ENCODE results near the gene NGEF.

The NGEF gene

DNA sequence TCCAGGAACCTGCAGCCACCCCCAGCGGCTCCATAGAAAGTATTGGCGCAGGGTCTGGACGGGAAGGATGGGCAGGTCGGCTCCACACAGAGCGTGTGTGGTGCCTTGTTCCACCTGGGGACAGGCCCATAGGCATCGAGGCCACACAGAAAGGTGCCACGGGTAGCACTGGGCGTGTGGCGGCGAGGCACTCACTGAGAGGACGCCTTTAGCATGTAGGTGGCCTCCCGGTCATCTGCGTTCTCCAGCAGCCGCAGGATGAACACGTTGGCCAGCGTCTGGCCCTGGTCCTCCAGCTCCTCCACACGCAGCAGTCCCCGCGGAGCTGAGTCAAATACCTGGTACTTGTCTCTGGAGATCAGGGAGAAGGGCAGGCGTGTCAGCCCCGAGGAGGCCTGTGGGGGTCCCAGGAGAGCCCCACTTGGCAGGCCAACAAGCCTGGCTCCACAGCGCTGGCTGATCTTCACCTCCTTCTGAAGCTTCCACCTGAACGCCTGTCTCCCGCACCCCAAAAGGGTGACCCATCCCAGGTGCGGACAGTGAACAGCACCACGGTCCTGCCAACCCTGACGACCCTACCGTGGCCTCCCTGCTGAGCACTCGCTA, 129.8 kb downstream of the NGEF start:
- no CpG with 5 or more reads among the region's 29 CpGs for WGBS (ENCODE audit: extremely low coverage, insufficient coverage, insufficient read length)
- no peak overlapping the region for H3K4ac ChIP-seq (ENCODE audit: low read depth, low read length)

DNA sequence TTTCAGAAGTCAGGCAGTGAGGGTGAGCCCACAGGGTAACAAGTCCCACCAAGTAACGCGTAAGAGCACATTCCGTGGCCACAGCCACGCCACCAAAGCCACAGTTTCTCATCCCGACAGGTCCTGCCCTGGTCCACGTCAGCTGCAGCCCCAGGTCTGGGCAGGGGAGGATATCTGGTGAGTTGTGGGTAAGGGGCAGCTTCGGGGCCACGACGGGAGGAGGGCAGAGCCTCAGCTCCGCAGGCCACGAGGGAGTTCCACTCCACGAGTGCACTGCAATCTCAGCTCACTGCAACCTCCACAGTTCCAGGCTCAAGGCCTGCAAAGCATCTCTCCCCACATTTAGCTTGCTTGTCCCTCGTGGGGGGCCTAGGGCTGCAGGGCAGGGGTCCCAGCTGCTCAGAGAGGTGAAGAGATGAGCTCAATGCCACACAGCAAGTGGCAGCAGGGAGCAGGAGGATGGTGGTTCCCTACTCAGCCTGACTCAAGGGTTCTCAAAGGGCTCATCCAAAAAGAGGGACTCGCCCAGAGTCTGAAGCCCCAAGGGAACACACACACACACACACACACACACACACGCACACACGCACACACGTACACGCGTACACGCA, 130.4 kb downstream of the NGEF start:
- Histone ChIP-seq H3K79me1 (ENCODE audit: low read length) (no peaks in the 10 kb centered on the region), H2AFZ (ENCODE audit: insufficient read depth, low read length, poor library complexity) (no peak overlapping the region), H3K23ac (ENCODE audit: low read length) (no peak overlapping the region), H2BK5ac (ENCODE audit: low read depth, low read length, poor library complexity) (no peak overlapping the region), H3K4me1 (ENCODE audit: control insufficient read depth in 1 of 2, insufficient read depth in 2 of 2, low read length in 2 of 2) (peaks cover 0 to 3% of the 10 kb centered on the region in 2 experiments), H2BK120ac (ENCODE audit: insufficient read depth, low read length, poor library complexity) (no peak overlapping the region), H3K36me3 (ENCODE audit: control insufficient read depth in 1 of 2, insufficient read depth in 2 of 2, low read length in 2 of 2) (no peaks in the 10 kb centered on the region), H4K8ac (ENCODE audit: low read depth, low read length) (no peak overlapping the region), H3K27me3 (ENCODE audit: insufficient read depth, low read length) (no peaks in the 10 kb centered on the region), H3K27ac (ENCODE audit: low read depth, low read length) (no peak overlapping the region), H3K9me3 (ENCODE audit: insufficient read depth, low read depth, low read length) (peaks cover 4% of the 10 kb centered on the region), H3K9ac (ENCODE audit: low read length) (no peak overlapping the region), H3K79me2 (ENCODE audit: control insufficient read depth, insufficient read depth, low read length, poor library complexity) (no peaks in the 10 kb centered on the region), H3K4ac (ENCODE audit: low read depth, low read length) (no peak overlapping the region), H3K4me2 (ENCODE audit: low read length) (no peak overlapping the region), H2BK12ac (ENCODE audit: low read length) (no peak overlapping the region), H2AK5ac (ENCODE audit: low read length) (no peak overlapping the region), H3K14ac (ENCODE audit: low read length) (no peak overlapping the region), H3K4me3 (ENCODE audit: low read depth, low read length) (no peak overlapping the region), H4K91ac (ENCODE audit: low read depth, low read length) (no peak overlapping the region), H3K18ac (ENCODE audit: low read length) (no peak overlapping the region), H4K12ac (ENCODE audit: low read depth, low read length) (no peak overlapping the region)
- WGBS (ENCODE audit: extremely low coverage, insufficient coverage, insufficient read length): no CpG with 5 or more reads among the region's 20 CpGs
- DNase-seq: no peak

More for the DNA sequence above, 129.8 kb downstream of the NGEF start:
- no peak overlapping the region for H2AFZ ChIP-seq (ENCODE audit: insufficient read depth, low read length, poor library complexity)
- no peak overlapping the region for H4K8ac ChIP-seq (ENCODE audit: low read depth, low read length)
- H2BK12ac ChIP-seq (ENCODE audit: low read length): no peak overlapping the region
- no peak overlapping the region for H4K91ac ChIP-seq (ENCODE audit: low read depth, low read length)
- no peak overlapping the region for H3K14ac ChIP-seq (ENCODE audit: low read length)
- no peak overlapping the region for H3K27ac ChIP-seq (ENCODE audit: low read depth, low read length)
- H3K27me3 ChIP-seq (ENCODE audit: insufficient read depth, low read length): no peaks in the 10 kb centered on the region
- H3K4me2 ChIP-seq (ENCODE audit: low read length): no peak overlapping the region
- no peak overlapping the region for H4K12ac ChIP-seq (ENCODE audit: low read depth, low read length)
- DNase-seq: no peak
- no peaks in the 10 kb centered on the region for H3K79me2 ChIP-seq (ENCODE audit: control insufficient read depth, insufficient read depth, low read length, poor library complexity)
- H2BK120ac ChIP-seq (ENCODE audit: insufficient read depth, low read length, poor library complexity): no peak overlapping the region
- H3K4me1 ChIP-seq (ENCODE audit: control insufficient read depth in 1 of 2, insufficient read depth in 2 of 2, low read length in 2 of 2): peaks cover 0 to 3% of the 10 kb centered on the region in 2 experiments
- H2AK5ac ChIP-seq (ENCODE audit: low read length): no peak overlapping the region
- no peak overlapping the region for H3K9ac ChIP-seq (ENCODE audit: low read length)
- no peaks in the 10 kb centered on the region for H3K79me1 ChIP-seq (ENCODE audit: low read length)
- no peak overlapping the region for H3K4me3 ChIP-seq (ENCODE audit: low read depth, low read length)
- H3K18ac ChIP-seq (ENCODE audit: low read length): no peak overlapping the region
- no peak overlapping the region for H3K23ac ChIP-seq (ENCODE audit: low read length)
- H3K36me3 ChIP-seq (ENCODE audit: control insufficient read depth in 1 of 2, insufficient read depth in 2 of 2, low read length in 2 of 2): no peaks in the 10 kb centered on the region
- no peak overlapping the region for H2BK5ac ChIP-seq (ENCODE audit: low read depth, low read length, poor library complexity)
- H3K9me3 ChIP-seq (ENCODE audit: insufficient read depth, low read depth, low read length): peaks cover 6% of the 10 kb centered on the region

DNA sequence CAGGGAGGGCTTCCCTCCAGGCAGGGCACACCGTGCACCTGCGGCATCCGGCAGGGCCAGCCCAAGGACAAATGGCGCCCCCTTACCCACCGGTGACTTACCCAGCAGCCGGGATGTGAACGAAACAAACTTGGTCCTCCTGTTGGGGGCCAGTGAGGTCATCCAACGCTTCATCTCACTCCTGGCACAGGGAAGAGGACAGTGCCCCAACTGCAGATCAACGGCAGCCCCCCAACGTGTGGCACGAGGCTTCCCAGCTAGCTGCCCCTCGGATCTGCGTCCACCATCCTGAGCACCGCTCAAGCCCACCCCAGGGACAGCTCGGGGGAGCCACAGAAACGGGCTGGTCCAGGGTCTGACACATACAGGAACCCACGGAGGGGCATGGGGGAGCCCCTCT, 131.0 kb downstream of the NGEF start:
- Histone ChIP-seq H2BK5ac (ENCODE audit: low read depth, low read length, poor library complexity) (no peak overlapping the region), H2BK12ac (ENCODE audit: low read length) (no peak overlapping the region), H3K79me2 (ENCODE audit: control insufficient read depth, insufficient read depth, low read length, poor library complexity) (no peaks in the 10 kb centered on the region), H2AK5ac (ENCODE audit: low read length) (no peak overlapping the region), H2AFZ (ENCODE audit: insufficient read depth, low read length, poor library complexity) (no peak overlapping the region), H3K27ac (ENCODE audit: low read depth, low read length) (no peak overlapping the region), H3K9ac (ENCODE audit: low read length) (no peak overlapping the region), H3K4me2 (ENCODE audit: low read length) (no peak overlapping the region), H3K23ac (ENCODE audit: low read length) (no peak overlapping the region), H3K14ac (ENCODE audit: low read length) (no peak overlapping the region), H3K36me3 (ENCODE audit: control insufficient read depth in 1 of 2, insufficient read depth in 2 of 2, low read length in 2 of 2) (no peaks in the 10 kb centered on the region), H2BK120ac (ENCODE audit: insufficient read depth, low read length, poor library complexity) (no peak overlapping the region), H3K4ac (ENCODE audit: low read depth, low read length) (no peak overlapping the region), H3K9me3 (ENCODE audit: insufficient read depth, low read depth, low read length) (peaks cover 4% of the 10 kb centered on the region), H3K18ac (ENCODE audit: low read length) (no peak overlapping the region), H4K8ac (ENCODE audit: low read depth, low read length) (no peak overlapping the region), H4K12ac (ENCODE audit: low read depth, low read length) (no peak overlapping the region), H3K4me3 (ENCODE audit: low read depth, low read length) (no peak overlapping the region), H3K27me3 (ENCODE audit: insufficient read depth, low read length) (peaks cover 1% of the 10 kb centered on the region), H3K79me1 (ENCODE audit: low read length) (no peaks in the 10 kb centered on the region), H3K4me1 (ENCODE audit: control insufficient read depth in 1 of 2, insufficient read depth in 2 of 2, low read length in 2 of 2) (peaks cover 0 to 3% of the 10 kb centered on the region in 2 experiments), H4K91ac (ENCODE audit: low read depth, low read length) (no peak overlapping the region)
- no peak for DNase-seq
- no CpG with 5 or more reads among the region's 17 CpGs for WGBS (ENCODE audit: extremely low coverage, insufficient coverage, insufficient read length)

DNA sequence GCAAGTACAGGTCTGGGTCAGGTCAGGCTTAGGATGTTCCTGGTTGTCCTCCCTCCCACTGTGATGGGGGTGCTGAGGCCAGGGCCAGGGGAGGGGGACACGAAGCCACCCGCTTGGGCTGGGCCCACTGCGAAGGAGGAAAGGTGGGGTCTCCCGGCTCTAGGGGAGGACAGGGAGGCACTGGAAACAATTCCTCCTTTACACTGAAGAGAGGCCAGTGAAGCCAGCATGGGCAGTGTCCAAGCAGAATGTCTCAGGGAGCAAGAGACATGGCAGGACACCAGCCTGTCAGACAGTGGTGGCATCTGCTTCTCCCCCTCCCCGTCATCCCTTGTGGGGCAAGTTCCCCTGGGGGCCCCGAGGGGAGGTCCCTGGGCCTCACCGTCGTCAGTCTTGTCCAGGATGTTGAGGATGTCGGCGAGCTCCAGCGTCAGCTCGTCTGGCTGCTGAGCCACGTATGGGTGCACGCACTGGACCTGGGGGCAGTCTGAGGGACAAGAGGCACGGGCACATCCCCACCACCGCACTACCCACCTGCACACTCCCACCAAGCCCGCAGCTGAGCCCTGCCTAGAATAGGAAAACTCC, 132.2 kb downstream of the NGEF start:
- WGBS (ENCODE audit: extremely low coverage, insufficient coverage, insufficient read length): no CpG with 5 or more reads among the region's 17 CpGs
- Histone ChIP-seq H3K18ac (ENCODE audit: low read length) (no peak overlapping the region), H3K9ac (ENCODE audit: low read length) (no peak overlapping the region), H3K4ac (ENCODE audit: low read depth, low read length) (no peak overlapping the region), H3K4me2 (ENCODE audit: low read length) (no peak overlapping the region), H3K79me1 (ENCODE audit: low read length) (no peaks in the 10 kb centered on the region), H2BK12ac (ENCODE audit: low read length) (no peak overlapping the region), H3K9me3 (ENCODE audit: insufficient read depth, low read depth, low read length) (no peaks in the 10 kb centered on the region), H2AFZ (ENCODE audit: insufficient read depth, low read length, poor library complexity) (no peak overlapping the region), H2AK5ac (ENCODE audit: low read length) (no peak overlapping the region), H3K14ac (ENCODE audit: low read length) (no peak overlapping the region), H2BK5ac (ENCODE audit: low read depth, low read length, poor library complexity) (no peak overlapping the region), H3K27ac (ENCODE audit: low read depth, low read length) (no peak overlapping the region), H3K36me3 (ENCODE audit: control insufficient read depth in 1 of 2, insufficient read depth in 2 of 2, low read length in 2 of 2) (no peaks in the 10 kb centered on the region), H3K27me3 (ENCODE audit: insufficient read depth, low read length) (peaks cover 12% of the 10 kb centered on the region), H3K79me2 (ENCODE audit: control insufficient read depth, insufficient read depth, low read length, poor library complexity) (no peaks in the 10 kb centered on the region), H3K23ac (ENCODE audit: low read length) (no peak overlapping the region), H3K4me3 (ENCODE audit: low read depth, low read length) (no peak overlapping the region), H4K12ac (ENCODE audit: low read depth, low read length) (peak overlapping the region; percentile 16), H4K91ac (ENCODE audit: low read depth, low read length) (no peak overlapping the region), H2BK120ac (ENCODE audit: insufficient read depth, low read length, poor library complexity) (no peak overlapping the region), H4K8ac (ENCODE audit: low read depth, low read length) (no peak overlapping the region), H3K4me1 (ENCODE audit: control insufficient read depth in 1 of 2, insufficient read depth in 2 of 2, low read length in 2 of 2) (peaks cover 0 to 11% of the 10 kb centered on the region in 2 experiments)
- DNase-seq: no peak
